AG04449 (cell line): ENCODE measurements around the gene PTPRE.
A peak's percentile ranks its signal among the peaks of the same experiment; 100 is the strongest.

Source experiments
- CTCF ChIA-PET: fragments of 350-600 bp; formaldehyde crosslinking; extraction: SDS; loops from one replicate; lab custom pipeline; 2021; ENCODE audit warnings: antibody characterized with exemption; lab: Yijun Ruan, JAX
- POLR2A ChIA-PET: fragments of 400-600, 350-600 bp; formaldehyde crosslinking; extraction: SDS; loops from one replicate; lab custom pipeline; 2020; ENCODE audit warnings: antibody characterized with exemption, inconsistent platforms; lab: Yijun Ruan, JAX
- DNase-seq: peaks from one replicate; pipeline ENCODE4 v3.0.0-alpha.2; 2010; ENCODE audit warnings: low read depth, low spot score
- H3K4me3 ChIP-seq: 2 replicates; pipeline ENCODE4 v1.5.1; 2011; ENCODE audit warnings: low read depth, mild to moderate bottlenecking, control low read depth, low read length
- CTCF ChIP-seq: IDR thresholded peaks from one replicate; pipeline ENCODE4 v1.5.1; 2011; ENCODE audit warnings: mild to moderate bottlenecking, moderate library complexity, low read length, control low read depth, inconsistent platforms; ENCODE audit not compliant: insufficient read depth; ENCODE audit errors: missing control alignments

The PTPRE gene

DNA sequence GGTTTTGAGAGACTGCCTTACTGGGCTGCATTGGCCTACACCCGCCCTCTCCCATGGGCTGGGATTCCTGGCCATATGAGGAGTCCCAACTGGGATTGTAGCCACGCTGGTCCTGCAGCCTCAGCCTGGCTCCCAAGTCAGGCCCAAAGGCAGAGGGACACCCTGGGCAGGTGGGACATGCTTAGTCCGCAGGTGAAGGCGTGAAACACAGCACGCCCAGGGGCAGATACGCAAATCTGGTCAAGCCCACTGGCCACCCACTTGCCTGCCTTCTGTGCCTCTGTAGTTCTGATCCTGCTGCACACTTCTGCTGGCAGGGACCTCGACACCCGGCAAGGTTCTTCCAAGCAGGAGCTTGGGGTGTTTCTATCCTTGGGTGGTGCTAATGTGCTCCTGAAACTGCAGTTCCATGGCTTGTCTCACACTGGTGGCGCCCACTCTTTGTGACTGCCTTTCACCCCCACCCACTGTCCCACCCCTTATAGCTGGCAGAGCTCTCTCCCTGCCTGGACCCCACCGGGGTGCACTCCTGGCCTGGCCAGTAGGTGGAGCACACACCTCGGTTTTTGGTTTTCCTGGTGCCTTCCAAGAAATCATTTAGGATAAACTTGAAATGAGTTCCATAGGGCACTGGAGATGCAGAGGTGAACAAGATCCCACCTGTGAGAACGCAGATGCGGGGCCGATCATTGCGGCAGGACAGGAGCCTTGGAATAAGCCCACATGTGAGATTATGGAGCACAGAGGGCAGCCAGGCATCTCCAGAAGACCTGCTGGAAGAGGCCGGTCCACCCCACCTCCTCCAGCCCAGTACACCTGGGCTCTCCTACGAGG is 171.4 kb downstream of the PTPRE start:
- ChIA-PET POLR2A (no interaction called here), CTCF (interaction anchor here (0.7 to 7.2 kb wide), 6 partner anchors 9 to 133 kb away, joined by 3 to 111 read pairs (median 4); no protein-coding TSS in a partner anchor)
- TF ChIP-seq CTCF, result peak; percentile 79
- no peak overlapping the region for H3K4me3 ChIP-seq
- DNase-seq, result no peak

DNA sequence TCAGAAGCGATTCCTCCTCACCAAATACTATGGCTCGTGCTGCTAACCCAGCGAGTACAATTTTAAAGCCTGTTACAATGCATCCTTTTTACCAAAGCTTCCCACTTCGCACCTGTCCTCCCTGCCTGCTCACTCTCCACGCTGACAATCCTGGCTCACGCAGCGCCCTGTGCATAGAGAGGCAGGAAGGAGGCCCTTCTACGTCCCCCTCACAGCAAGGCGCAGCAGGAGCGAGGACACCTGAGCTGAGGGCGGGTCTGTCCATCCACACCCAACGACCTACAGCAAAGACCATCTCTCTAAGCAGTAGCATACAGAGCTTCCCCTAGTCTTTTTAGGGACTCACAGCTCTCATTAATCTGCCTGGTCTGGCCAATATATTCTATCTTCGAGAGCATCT is 173.3 kb downstream of the PTPRE start:
- CTCF ChIA-PET, result interaction anchor here (0.9 to 7.2 kb wide), 5 partner anchors 9 to 72 kb away, joined by 3 to 111 read pairs (median 7); no protein-coding TSS in a partner anchor
- POLR2A ChIA-PET, result no interaction called here
- H3K4me3 ChIP-seq, result no peak overlapping the region
- no peak for DNase-seq
- no peak for TF ChIP-seq CTCF

DNA sequence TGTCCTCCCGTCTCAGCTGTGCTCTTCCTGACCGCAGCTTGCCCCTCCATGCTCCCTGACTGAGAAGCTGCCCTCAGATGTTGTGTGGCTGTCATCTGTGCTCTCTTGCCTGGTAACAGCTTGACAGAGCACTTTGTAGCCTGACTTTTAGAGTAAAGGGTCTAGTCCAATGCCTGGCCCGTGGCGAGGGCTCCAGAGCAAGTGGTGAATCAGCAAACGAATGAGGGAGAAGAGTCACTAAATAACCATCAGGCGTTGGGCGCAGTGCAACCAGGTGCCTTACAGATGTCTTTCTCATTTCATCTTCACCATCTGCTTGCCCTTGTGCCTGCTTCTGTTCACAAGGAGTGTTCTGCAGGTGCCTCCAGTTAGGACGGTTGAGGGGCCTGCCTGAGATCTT is 173.7 kb downstream of the PTPRE start:
- CTCF ChIA-PET, result interaction anchor here (0.9 to 7.2 kb wide), 3 partner anchors 9 to 71 kb away, joined by 3 to 111 read pairs (median 7); no protein-coding TSS in a partner anchor
- no peak for TF ChIP-seq CTCF
- POLR2A ChIA-PET, result no interaction called here
- no peak overlapping the region for H3K4me3 ChIP-seq
- DNase-seq, result no peak

- no peak overlapping the region for H3K4me3 ChIP-seq
- DNase-seq, result no peak
- TF ChIP-seq CTCF, result no peak
- ChIA-PET POLR2A (no interaction called here), CTCF (interaction anchor here (1.7 to 7.2 kb wide), 3 partner anchors 9 to 71 kb away, joined by 7 to 111 read pairs (median 11); no protein-coding TSS in a partner anchor)
Observed at GRCh38 chr10:128081222-128081621, 174.3 kb downstream of the PTPRE start.

- POLR2A ChIA-PET, result no interaction called here
- DNase-seq, result no peak
- H3K4me3 ChIP-seq, result no peak overlapping the region
- CTCF ChIA-PET, result interaction anchor here (1.7 to 7.2 kb wide), 3 partner anchors 10 to 70 kb away, joined by 7 to 111 read pairs (median 11); no protein-coding TSS in a partner anchor
- TF ChIP-seq CTCF, result no peak
Observed at GRCh38 chr10:128081720-128082119, 174.8 kb downstream of the PTPRE start.
